Measurements from ENCODE around the gene ARHGAP8.

DNA sequence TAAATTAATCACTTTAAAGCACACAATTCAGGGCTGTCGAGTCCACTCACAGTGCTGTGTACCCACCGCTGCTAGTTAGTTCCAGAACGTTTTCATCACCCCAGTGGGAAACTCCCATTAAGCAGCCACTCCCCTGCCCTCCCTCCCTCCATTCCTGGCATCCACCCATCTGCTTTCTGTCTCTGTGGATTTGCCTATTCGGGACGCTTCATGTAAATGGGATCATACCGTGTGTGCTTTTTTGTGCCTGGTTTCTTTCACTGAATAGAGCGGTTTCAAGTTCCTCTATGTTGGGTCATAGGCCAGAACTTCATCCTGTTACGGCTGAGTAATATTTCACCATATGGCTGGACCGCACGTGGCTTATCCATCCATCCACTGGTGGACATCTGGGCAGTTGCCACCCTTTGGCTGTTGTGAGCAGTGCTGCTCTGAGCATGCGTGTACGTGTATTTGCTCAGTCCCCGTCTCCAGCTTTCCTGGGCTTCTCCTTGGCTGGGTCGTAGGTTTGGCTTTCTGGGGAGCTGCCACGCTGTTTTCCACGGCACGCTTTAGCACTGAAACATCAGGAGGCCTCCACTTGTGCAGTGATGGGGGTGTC, 30.1 kb downstream of the ARHGAP8 start:
- TF ChIP-seq, protein P1, sequence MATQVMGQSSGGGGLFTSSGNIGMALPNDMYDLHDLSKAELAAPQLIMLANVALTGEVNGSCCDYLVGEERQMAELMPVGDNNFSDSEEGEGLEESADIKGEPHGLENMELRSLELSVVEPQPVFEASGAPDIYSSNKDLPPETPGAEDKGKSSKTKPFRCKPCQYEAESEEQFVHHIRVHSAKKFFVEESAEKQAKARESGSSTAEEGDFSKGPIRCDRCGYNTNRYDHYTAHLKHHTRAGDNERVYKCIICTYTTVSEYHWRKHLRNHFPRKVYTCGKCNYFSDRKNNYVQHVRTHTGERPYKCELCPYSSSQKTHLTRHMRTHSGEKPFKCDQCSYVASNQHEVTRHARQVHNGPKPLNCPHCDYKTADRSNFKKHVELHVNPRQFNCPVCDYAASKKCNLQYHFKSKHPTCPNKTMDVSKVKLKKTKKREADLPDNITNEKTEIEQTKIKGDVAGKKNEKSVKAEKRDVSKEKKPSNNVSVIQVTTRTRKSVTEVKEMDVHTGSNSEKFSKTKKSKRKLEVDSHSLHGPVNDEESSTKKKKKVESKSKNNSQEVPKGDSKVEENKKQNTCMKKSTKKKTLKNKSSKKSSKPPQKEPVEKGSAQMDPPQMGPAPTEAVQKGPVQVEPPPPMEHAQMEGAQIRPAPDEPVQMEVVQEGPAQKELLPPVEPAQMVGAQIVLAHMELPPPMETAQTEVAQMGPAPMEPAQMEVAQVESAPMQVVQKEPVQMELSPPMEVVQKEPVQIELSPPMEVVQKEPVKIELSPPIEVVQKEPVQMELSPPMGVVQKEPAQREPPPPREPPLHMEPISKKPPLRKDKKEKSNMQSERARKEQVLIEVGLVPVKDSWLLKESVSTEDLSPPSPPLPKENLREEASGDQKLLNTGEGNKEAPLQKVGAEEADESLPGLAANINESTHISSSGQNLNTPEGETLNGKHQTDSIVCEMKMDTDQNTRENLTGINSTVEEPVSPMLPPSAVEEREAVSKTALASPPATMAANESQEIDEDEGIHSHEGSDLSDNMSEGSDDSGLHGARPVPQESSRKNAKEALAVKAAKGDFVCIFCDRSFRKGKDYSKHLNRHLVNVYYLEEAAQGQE (IDR thresholded peaks at IDR 0.05; ENCODE audit: unreplicated experiment), result no peak
- TF ChIP-seq EZH2phosphoT487 (IDR thresholded peaks at IDR 0.05; ENCODE audit: unreplicated experiment), result no peak
